ENCODE measurements around the gene RERE. TPM values are rescaled to one million over a fixed set of nuclear protein-coding genes. Genes with fewer than 3 reads are reported as not detected.
"Not testable (repeated sequence)": the region's sequence is repeated elsewhere in the genome, so short reads cannot be mapped to it uniquely, and the experiment has no call there.

Gene RERE
- total RNA-seq, 1 experiment from 2014 or later = 55.2 TPM

DNA sequence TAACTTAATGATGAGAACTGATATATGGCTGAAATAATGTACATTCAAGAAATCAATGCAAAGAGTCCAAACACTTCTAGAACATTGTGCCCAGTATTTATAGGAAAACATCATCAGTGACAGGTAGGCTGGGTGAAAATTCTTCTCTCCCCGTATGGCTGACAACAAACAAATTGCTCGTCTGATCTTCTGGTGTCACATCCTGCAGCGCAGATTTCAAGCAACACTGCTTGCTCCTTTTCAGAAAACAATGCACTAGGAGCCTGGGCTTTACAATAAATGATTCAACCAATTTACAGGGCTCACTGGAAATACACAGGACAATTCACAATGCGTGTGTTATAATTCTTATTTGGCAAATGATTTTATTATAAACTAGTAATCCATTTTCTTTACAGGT is 185.3 kb downstream of the RERE start:
- Histone ChIP-seq H4K20me1 (ENCODE audit: insufficient read depth, low read depth, low read length) (peaks cover 32% of the 10 kb centered on the region), H3K79me2 (ENCODE audit: low read length) (no peaks in the 10 kb centered on the region), H3K4me2 (ENCODE audit: low read depth, low read length, poor library complexity, severe bottlenecking) (no peak overlapping the region), H3K36me3 (ENCODE audit: insufficient read depth, low read length) (no peaks in the 10 kb centered on the region), H3K9me2 (replicated peaks; ENCODE audit: insufficient read depth, low read length) (no peaks in the 10 kb centered on the region), H3K4me1 (ENCODE audit: low read length) (peaks cover 18% of the 10 kb centered on the region), H3K4me3 (ENCODE audit: low read length) (no peak overlapping the region), H3K9me3 (ENCODE audit: low read length) (no peaks in the 10 kb centered on the region), H2AFZ (ENCODE audit: low read length) (no peak overlapping the region), H3K27me3 (ENCODE audit: low read length) (no peaks in the 10 kb centered on the region), H3K9ac (ENCODE audit: low read length) (no peak overlapping the region), H3K27ac (ENCODE audit: low read length) (no peak overlapping the region)
- no peak for DNase-seq

DNA sequence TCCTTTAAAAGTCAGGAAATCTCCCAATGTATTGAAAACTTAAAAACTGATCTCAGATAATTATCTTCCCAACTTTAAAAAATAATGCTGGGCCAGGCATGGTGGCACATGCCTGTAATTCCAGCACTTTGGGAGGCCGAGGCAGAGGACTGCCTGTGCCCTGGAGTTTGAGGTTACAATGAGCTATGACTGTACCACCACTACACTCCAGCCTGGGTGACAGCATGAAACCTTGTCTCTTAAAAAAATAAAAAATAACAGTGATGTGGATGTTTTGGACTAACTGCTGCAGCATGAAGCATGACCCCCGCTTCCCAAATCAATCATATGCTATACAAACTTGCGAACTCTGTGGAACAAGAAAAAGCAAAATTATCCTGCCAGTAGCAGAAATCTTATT is 186.3 kb downstream of the RERE start:
- Histone ChIP-seq H3K4me2 (ENCODE audit: low read depth, low read length, poor library complexity, severe bottlenecking) (no peak overlapping the region), H3K9me3 (ENCODE audit: low read length) (no peaks in the 10 kb centered on the region), H3K79me2 (ENCODE audit: low read length) (no peaks in the 10 kb centered on the region), H3K4me1 (ENCODE audit: low read length) (peaks cover 18% of the 10 kb centered on the region), H3K27ac (ENCODE audit: low read length) (no peak overlapping the region), H3K9me2 (replicated peaks; ENCODE audit: insufficient read depth, low read length) (no peaks in the 10 kb centered on the region), H4K20me1 (ENCODE audit: insufficient read depth, low read depth, low read length) (peaks cover 40% of the 10 kb centered on the region), H3K36me3 (ENCODE audit: insufficient read depth, low read length) (no peaks in the 10 kb centered on the region), H3K27me3 (ENCODE audit: low read length) (no peaks in the 10 kb centered on the region), H3K4me3 (ENCODE audit: low read length) (no peak overlapping the region), H3K9ac (ENCODE audit: low read length) (no peak overlapping the region), H2AFZ (ENCODE audit: low read length) (no peak overlapping the region)
- DNase-seq = no peak

DNA sequence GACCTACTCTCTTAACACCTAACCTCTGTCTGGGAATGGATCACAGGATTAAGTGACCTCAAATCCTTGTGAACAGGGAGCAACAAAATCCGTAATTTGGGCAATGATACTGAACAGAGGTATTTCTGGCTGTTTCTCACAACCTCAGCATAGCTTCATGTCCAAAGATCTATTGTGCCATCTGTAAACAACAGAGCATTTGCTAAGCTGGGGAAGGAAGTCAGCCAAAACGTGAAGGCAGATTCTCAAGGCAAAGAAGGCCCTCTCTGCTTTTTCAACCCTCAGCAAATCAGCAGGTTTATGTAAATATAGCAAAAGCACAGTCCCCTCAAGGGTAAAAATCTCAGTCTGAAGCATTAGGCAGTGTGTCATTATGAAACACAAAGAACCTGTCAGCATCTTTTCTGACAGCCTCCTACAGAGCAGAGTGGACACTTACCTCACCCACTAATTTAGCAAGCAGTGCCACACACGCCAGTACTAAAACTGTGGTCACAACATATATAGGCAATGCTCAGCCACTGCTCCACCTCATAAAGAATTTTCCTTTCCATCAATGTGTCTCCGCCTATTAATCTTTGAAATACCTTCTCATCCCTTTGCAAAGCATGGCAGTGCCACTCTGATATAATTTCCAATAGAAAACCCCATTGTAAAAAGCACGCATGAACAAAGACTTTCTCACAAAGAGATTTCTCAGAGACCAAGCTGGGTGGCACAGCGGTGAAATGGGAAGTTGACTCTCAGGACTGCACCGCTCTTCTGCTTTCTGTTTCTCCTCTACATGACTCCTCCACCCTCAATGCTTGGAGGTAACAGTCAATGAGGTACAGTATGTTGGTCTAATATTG is 188.0 kb downstream of the RERE start:
- Histone ChIP-seq H3K36me3 (ENCODE audit: insufficient read depth, low read length) (no peaks in the 10 kb centered on the region), H3K79me2 (ENCODE audit: low read length) (no peaks in the 10 kb centered on the region), H3K4me2 (ENCODE audit: low read depth, low read length, poor library complexity, severe bottlenecking) (peak overlapping the region; percentile 41), H3K27me3 (ENCODE audit: low read length) (no peaks in the 10 kb centered on the region), H2AFZ (ENCODE audit: low read length) (no peak overlapping the region), H3K9me3 (ENCODE audit: low read length) (no peaks in the 10 kb centered on the region), H3K9me2 (replicated peaks; ENCODE audit: insufficient read depth, low read length) (no peaks in the 10 kb centered on the region), H3K4me1 (ENCODE audit: low read length) (peaks cover 18% of the 10 kb centered on the region), H3K27ac (ENCODE audit: low read length) (no peak overlapping the region), H3K4me3 (ENCODE audit: low read length) (peak overlapping the region; percentile 24; the same call in 1 of the 2 replicates), H4K20me1 (ENCODE audit: insufficient read depth, low read depth, low read length) (peaks cover 40% of the 10 kb centered on the region), H3K9ac (ENCODE audit: low read length) (no peak overlapping the region)
- DNase-seq = peak; percentile 62

DNA sequence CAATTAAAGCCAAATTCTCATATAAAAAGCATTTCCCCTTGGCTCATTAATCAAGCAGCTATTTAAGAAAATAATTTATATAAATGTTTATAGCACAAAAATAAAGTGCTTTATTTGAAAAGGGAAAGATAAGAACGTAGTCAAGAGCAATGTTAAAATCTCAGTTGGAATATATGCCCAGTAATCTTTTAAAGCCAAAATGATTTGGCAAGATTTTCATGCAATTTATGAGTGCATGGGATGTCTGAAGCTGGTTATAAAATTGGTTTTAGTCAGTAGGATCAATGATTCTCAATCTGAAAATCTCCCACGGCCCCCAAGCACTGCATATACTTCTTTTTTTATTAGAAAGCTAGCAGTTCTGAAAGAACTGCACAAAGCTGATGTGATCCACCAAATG is 188.8 kb downstream of the RERE start:
- Histone ChIP-seq H3K4me3 (ENCODE audit: low read length) (no peak overlapping the region), H3K36me3 (ENCODE audit: insufficient read depth, low read length) (no peaks in the 10 kb centered on the region), H3K9me3 (ENCODE audit: low read length) (no peaks in the 10 kb centered on the region), H4K20me1 (ENCODE audit: insufficient read depth, low read depth, low read length) (peaks cover 40% of the 10 kb centered on the region), H2AFZ (ENCODE audit: low read length) (no peak overlapping the region), H3K79me2 (ENCODE audit: low read length) (no peaks in the 10 kb centered on the region), H3K9me2 (replicated peaks; ENCODE audit: insufficient read depth, low read length) (no peaks in the 10 kb centered on the region), H3K9ac (ENCODE audit: low read length) (no peak overlapping the region), H3K27me3 (ENCODE audit: low read length) (no peaks in the 10 kb centered on the region), H3K4me2 (ENCODE audit: low read depth, low read length, poor library complexity, severe bottlenecking) (peak overlapping the region; percentile 41), H3K4me1 (ENCODE audit: low read length) (peaks cover 18% of the 10 kb centered on the region), H3K27ac (ENCODE audit: low read length) (no peak overlapping the region)
- DNase-seq = no peak

DNA sequence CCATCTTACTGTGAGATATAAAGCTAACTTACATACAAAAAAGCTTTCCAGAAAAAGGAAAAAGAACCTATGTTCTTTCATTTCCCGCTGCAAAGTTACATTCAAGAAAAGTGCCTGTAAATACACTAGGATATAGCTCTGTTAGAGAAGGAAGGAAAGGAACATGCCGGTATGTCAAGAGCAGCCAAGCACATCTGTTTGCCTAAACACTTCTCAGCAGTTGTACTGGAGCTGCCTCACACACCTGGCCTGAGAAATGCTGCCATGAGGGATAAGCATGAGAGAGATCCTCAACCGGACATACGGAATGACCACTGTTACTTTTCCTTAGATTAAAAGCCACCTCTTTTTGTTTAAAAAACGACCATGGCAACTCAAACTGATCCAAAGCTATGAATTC is 189.7 kb downstream of the RERE start:
- H3K27ac ChIP-seq (ENCODE audit: low read length) = no peak overlapping the region
- no peak overlapping the region for H3K4me3 ChIP-seq (ENCODE audit: low read length)

DNA sequence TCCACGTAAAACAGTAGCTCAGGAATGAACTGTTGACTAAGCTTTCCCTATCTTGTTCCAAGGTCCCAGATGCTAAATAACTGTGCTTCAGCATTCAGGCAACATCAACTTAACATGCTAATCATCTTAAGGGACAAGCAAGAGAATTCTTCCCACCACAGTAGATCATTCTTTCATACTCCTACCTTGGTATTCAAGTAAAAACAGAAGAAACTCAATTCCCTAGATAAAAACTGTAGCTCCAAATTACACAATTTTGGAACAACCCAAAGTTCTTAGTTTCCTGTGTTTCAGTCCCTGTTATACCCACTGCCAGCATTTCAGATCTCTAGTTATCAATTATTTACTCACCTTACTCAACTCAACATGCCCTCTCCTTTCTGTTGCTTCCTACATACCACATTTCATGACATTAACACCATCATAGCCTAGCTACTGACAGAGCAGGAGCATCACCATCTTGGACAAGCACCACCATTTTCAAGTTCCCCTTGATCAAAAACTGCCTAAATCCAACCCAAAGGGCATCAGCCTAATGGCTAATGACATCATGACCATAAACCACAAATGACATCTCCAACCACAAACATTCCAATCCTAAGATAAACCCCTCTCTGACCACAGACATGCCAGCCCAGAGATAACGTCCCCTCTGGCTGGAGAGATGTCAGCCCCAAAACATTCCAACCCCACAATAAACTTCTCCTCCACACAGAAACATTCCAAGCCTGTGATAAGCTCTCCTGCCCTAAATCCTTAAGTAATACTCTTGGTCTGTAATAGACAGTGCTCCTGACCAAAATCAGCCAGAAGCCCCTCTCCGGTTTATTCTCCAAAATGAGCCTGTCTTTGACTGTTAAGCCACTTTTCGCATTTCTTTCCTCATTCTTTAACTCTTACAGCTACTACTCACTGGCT is 191.2 kb downstream of the RERE start:
- Histone ChIP-seq H3K27me3 (ENCODE audit: low read length) (no peaks in the 10 kb centered on the region), H3K4me3 (ENCODE audit: low read length) (no peak overlapping the region), H3K27ac (ENCODE audit: low read length) (no peak overlapping the region), H3K9ac (ENCODE audit: low read length) (no peak overlapping the region), H2AFZ (ENCODE audit: low read length) (no peak overlapping the region), H3K4me1 (ENCODE audit: low read length) (peaks cover 18% of the 10 kb centered on the region), H3K9me2 (replicated peaks; ENCODE audit: insufficient read depth, low read length) (no peaks in the 10 kb centered on the region), H3K9me3 (ENCODE audit: low read length) (no peaks in the 10 kb centered on the region), H3K36me3 (ENCODE audit: insufficient read depth, low read length) (no peaks in the 10 kb centered on the region), H3K79me2 (ENCODE audit: low read length) (no peaks in the 10 kb centered on the region), H4K20me1 (ENCODE audit: insufficient read depth, low read depth, low read length) (peaks cover 38% of the 10 kb centered on the region), H3K4me2 (ENCODE audit: low read depth, low read length, poor library complexity, severe bottlenecking) (no peak overlapping the region)
- no peak for DNase-seq

More for the DNA sequence above, 189.7 kb downstream of the RERE start:
- H3K27me3 ChIP-seq (ENCODE audit: low read length) = no peaks in the 10 kb centered on the region
- no peak overlapping the region for H3K4me2 ChIP-seq (ENCODE audit: low read depth, low read length, poor library complexity, severe bottlenecking)
- no peaks in the 10 kb centered on the region for H3K79me2 ChIP-seq (ENCODE audit: low read length)
- H3K9ac ChIP-seq (ENCODE audit: low read length) = no peak overlapping the region
- H3K4me1 ChIP-seq (ENCODE audit: low read length) = peaks cover 18% of the 10 kb centered on the region
- H3K36me3 ChIP-seq (ENCODE audit: insufficient read depth, low read length) = no peaks in the 10 kb centered on the region
- DNase-seq = no peak
- H2AFZ ChIP-seq (ENCODE audit: low read length) = no peak overlapping the region
- H3K9me3 ChIP-seq (ENCODE audit: low read length) = no peaks in the 10 kb centered on the region
- peaks cover 40% of the 10 kb centered on the region for H4K20me1 ChIP-seq (ENCODE audit: insufficient read depth, low read depth, low read length)
- H3K9me2 ChIP-seq (replicated peaks; ENCODE audit: insufficient read depth, low read length) = no peaks in the 10 kb centered on the region

DNA sequence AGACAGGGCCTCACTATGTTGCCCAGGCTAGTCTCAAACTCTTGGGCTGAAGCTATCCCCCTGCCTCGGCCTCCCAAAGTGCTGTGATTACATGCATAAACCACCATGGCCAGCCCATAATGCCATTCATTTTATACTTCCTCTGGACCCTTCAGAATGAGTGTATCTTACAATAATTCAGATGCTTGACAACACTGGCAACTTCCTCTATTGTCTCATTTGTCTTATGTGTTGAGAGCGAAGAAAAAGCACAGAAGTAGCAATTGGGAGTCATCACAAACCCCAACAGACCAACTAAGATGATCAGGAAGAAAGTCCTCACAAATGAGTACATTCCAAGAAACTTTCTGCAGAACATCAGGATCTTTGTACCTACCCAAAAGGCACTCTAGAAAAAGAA is 191.9 kb downstream of the RERE start:
- Histone ChIP-seq H3K36me3 (ENCODE audit: insufficient read depth, low read length) (no peaks in the 10 kb centered on the region), H3K9ac (ENCODE audit: low read length) (no peak overlapping the region), H3K4me2 (ENCODE audit: low read depth, low read length, poor library complexity, severe bottlenecking) (no peak overlapping the region), H3K27ac (ENCODE audit: low read length) (no peak overlapping the region), H3K27me3 (ENCODE audit: low read length) (no peaks in the 10 kb centered on the region), H4K20me1 (ENCODE audit: insufficient read depth, low read depth, low read length) (peaks cover 30% of the 10 kb centered on the region), H3K79me2 (ENCODE audit: low read length) (no peaks in the 10 kb centered on the region), H3K4me3 (ENCODE audit: low read length) (no peak overlapping the region), H2AFZ (ENCODE audit: low read length) (no peak overlapping the region), H3K9me2 (replicated peaks; ENCODE audit: insufficient read depth, low read length) (no peaks in the 10 kb centered on the region), H3K9me3 (ENCODE audit: low read length) (no peaks in the 10 kb centered on the region), H3K4me1 (ENCODE audit: low read length) (peaks cover 18% of the 10 kb centered on the region)
- DNase-seq = no peak

DNA sequence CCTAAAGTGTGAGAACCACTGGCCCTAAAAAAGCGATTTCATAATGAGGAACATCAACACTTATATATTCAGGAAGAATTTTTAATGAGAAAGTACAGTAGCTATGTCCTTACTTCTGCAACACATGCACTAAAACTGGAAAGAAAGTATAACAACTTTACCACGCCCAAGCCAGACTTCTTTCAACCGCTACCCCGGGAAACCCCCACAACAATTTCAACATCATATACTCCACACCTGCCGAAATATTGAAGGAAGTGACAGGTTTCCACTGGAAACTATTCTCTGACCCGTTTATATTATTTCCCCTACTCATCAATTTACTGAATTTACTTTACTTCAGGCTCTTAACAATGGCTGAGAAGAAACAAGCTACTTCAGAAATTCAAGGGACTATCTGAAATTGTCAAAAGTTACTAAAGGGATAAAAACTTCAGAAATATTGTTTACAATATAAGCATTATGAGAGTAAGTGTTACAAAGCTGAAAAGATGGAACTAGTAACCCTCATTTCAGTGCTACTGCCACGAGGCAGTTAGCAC is 193.7 kb downstream of the RERE start:
- not testable (repeated sequence) for H3K4me2 ChIP-seq (ENCODE audit: low read depth, low read length, poor library complexity, severe bottlenecking); H3K4me1 ChIP-seq (ENCODE audit: low read length)

More for the DNA sequence above, 193.7 kb downstream of the RERE start:
- not testable (repeated sequence) for DNase-seq; H3K9me2 ChIP-seq (replicated peaks; ENCODE audit: insufficient read depth, low read length); H3K79me2 ChIP-seq (ENCODE audit: low read length); H3K27ac ChIP-seq (ENCODE audit: low read length); H3K9me3 ChIP-seq (ENCODE audit: low read length); H3K36me3 ChIP-seq (ENCODE audit: insufficient read depth, low read length); H3K9ac ChIP-seq (ENCODE audit: low read length); H3K27me3 ChIP-seq (ENCODE audit: low read length); H2AFZ ChIP-seq (ENCODE audit: low read length); H3K4me3 ChIP-seq (ENCODE audit: low read length)
- H4K20me1 ChIP-seq (ENCODE audit: insufficient read depth, low read depth, low read length) = peaks cover 13% of the 10 kb centered on the region; the same call in 1 of the 2 replicates

Measured in Karpas-422 (cell line).